ENCODE data around the gene COL8A1.

GRCh38 chr3:99774467-99774866, 136.1 kb downstream of the COL8A1 start:
- TF ChIP-seq CTCF (IDR thresholded peaks at IDR 0.05 in 2 of 3, conservative IDR thresholded peaks at IDR 0.05 in 1 of 3; ENCODE audit: borderline replicate concordance in 1 of 3, insufficient read depth in 1 of 3, low read depth in 2 of 3, low read length in 2 of 3) (no peak), MAX (IDR thresholded peaks at IDR 0.05) (no peak), POLR2A (IDR thresholded peaks at IDR 0.05; ENCODE audit: borderline replicate concordance, extremely low read depth, insufficient read depth, insufficient read length) (no peak), SRF (IDR thresholded peaks at IDR 0.05; ENCODE audit: low read depth) (no peak), POLR2AphosphoS5 (IDR thresholded peaks at IDR 0.05; ENCODE audit: low read depth, low read length) (no peak), CEBPB (IDR thresholded peaks at IDR 0.05; ENCODE audit: low read depth) (no peak), REST (IDR thresholded peaks at IDR 0.05; ENCODE audit: low read depth) (no peak)

All from HCT116 (cell line).